Measurements from ENCODE around the gene A1BG.
"Not testable (repeated sequence)": the region's sequence is repeated elsewhere in the genome, so short reads cannot be mapped to it uniquely, and the experiment has no call there.

A1BG gene

DNA sequence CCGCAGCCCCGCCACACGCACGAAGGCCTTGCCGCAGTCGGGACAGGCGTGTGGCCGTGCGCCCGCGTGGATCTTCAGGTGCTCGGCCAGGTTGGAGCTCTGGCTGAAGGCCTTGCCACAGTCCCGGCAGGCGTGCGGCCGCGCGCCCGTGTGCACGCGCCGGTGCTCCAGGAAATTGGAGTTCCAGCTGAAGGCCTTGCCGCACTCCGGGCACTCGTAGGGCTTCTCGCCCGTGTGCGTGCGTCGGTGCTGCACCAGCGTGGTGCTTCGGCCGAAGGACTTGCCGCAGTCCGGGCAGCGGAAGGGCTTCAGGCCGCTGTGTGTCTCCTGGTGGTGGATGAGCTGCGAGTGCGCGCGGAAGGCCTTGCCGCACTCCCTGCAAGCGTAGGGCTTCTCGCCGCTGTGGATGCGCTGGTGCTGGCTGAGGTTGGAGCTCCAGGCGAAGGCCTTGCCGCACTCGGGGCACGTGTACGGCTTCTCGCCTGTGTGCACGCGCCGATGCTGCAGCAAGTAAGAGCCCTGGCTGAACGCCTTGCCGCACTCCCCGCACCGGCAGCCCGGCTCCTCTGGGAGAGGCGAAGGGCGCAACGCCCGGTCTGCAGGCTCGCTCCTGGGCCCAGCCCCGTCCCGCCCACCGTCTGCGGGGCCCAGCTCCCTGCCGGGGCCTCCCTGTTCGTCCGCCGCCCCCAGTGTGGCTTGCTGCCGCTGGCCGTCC lies 3.6 kb upstream of the A1BG start:
- DNase-seq = no peak

DNA sequence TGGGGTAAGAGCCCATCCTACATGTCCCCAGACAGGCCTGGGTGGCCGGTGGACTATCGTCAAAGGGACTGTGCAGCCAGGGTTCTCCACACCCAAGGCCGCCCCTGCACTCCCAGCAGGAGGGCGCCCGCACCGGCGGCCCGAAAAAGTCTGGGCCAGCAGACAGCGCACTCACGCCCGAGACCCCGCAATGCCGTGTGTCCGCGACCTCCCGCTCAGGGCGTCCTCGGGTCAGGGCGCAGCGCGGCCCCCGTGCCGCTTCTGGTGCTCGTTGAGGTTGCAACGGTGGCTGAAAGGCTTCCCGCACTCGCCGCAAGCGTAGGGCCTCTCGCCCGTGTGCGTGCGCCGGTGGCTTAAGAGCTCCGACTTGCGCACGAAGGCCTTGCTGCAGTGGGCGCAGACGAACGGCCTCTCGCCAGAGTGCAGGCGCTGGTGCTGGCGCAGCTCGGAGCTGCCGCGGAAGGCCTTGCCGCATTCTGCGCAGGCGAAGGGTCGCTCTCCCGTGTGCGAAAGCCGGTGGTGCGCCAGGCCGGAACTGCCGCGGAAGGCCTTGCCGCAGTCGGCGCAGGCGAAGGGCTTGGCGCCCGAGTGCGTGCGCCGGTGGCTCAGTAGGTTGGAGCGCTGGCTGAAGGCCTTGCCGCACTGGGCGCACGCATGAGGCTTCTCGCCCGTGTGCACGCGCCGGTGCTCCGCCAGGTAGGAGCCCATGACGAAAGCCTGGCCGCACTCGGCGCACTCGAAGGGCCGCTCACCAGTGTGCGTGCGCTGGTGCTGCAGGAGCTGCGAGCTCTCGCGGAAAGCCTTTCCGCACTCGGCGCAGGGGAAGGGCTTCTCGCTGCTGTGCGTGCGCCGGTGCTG lies 2.8 kb upstream of the A1BG start:
- no peak for DNase-seq

DNA sequence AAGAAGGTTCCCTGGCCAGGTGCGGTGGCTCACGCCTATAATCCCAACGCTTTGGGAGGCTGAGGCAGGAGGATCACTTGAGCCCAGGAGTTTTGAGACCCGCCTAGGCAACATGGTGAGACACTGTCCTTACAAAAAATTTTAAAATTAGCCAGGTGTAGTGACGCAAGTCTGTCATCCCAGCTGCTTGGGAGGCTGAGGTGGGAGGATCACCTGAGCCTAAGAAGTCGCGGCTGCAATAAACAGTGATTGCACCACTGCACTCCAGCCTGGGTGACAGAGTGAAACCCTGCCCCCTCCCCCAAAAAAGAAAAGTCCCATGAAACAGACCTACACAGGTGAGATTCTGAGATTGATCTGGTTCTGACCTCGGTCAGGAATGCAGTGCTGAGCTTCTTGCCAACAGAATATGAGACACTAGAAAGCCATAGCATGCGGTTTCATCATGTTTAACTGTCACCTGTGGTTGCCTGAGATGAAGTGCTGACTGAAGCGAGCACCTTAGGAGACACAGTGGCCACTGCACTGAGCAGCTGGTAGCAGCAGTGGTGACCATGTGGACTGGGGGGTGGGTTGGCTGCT lies 2.0 kb upstream of the A1BG start:
- DNase-seq = no peak

DNA sequence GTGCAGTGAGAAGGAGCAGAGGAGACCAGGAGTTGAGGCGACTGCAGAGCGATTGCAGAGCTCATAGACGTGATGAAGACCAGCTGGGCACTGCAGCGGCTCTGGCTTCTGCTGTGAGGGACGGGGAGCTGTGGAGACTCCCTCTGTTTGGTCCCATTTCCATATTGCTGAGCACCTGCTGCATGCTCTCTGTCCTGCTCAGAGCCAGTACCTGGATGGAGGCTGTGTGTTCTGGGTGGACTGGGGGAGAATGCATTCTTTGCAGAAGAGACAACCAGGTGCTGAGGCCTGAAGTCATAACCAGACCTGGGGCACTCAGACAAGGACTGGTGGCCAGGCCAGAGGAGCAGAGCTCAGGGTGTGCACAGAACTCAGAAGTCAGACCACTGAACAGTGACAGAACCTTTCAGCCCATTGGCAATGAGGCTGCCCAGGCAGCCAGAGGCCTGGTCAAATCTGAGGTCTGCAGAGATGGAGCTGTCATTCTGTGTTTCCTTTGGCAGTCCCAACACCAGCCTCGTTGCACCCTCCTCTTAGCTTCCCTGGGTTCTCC lies 1.3 kb upstream of the A1BG start:
- no peak for DNase-seq

DNA sequence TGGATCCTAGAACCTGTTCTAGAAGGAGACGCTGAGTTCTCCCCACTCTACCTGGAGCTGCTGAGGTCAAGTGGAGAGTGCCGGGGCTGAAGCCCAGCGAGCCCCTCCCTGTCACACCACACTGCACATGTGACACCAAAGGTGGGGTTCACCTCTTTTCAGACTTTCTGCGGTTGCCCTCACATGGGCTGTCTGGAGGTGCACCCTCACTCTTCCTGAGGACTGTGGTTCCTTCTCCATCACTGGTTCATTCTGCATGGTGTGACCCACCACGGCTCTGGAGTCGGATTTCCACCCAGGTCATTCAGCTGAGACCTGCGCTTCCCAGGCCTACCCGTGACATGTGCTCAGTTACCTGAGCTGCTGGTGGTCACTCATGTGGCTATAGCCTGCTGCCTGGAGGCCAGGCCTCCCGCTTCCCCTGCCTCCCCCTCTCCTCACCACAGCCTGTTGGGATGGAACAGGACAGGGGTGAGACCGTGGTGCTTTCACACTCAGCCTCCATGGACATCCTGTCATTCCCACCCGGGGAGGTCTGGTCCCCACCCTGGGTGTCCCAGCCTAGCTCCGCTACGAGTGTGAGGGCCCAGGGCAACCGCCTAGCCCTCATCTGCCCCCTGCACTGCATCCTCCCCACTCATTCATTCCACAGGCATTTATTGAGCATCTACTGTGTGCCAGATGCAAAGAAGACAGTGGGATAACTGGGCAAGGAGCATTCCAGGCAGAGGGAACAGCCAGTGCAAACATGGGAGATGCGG lies 605 bp upstream of the A1BG start:
- no peak for DNase-seq

DNA sequence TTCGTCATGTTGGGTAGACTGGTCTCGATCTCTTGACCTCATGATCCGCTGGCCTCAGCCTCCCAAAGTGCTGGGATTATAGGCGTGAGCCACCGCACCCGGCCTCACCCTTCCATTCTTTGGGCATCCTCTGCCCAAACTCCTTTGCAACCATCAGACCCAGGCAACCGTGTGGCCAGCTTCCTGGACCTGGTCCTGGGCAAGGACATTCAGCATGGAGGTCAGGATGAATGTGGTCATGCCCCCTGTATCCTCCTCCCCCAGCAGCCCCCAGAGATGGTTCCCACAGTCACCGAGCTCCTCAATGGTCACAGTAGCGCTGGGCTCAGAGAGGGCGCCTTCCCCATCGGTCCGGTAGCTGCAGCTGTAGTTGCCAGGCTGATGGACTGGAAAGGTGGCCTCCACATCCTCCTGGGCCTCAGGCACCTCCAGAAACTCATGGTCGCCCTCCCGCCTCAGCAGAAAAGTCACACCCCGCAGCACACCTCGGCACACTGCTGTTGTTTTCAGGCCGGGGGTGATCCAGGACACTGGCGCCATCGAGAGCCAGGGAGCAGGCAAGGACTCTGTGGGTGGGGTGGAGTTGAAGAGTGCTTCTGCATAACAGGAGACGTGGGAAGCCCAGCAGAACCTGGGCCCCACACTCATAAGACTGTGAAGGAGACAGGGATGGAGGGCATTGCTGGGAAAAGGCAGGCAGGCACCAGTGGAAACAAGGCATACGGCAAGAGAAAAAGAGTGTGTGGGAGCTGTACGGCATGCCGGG lies 1.1 kb downstream of the A1BG start:
- no peak for DNase-seq

DNA sequence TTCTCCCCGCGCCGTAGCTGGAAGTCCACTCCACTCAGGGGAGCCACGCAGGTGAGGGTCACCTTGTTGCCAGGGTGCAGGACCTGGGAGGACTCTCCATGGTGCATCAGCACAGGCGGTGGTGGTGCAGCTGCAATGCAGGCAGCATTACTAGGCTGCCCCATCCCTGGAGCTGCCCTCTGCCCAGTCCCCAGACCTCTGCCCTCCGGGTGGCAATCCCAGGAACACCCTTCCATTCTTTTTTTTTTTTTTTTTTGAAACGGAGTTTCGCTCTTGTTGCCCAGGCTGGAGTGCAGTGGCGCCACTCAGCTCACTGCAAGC lies 1.8 kb downstream of the A1BG start:
- DNase-seq = no peak

DNA sequence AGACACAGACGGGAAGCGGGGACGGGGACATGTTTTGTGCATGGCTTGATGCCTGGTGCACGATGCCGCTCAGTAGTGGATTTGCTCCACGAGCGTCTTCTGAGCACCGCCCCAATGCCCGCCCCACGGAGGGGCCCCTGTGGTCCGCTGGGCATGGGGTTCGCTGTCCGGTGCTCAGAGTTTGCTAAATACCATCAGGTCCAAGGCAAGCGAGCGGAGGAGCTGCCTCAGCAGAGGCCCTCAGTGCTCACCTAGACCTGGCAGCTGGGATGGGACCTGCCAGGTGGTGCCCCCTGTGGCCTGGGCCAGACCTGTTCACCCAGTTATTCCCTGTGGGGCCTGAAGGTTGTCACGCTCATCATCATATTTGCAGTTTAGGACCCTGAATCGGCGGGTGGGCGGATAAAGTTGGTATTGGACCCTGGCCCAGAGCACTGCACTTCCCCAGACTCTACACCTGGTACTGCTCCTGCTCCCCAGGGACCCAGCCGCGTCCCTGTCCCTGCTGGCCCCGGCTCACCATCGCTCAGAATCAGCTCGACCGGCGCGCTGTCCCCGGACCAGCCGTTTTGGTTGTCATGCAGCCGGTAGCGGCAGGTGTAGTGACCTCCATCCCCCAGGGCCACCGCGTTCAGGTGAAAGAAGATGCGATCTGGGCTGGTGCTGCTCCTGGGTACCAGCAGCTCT lies 2.3 kb downstream of the A1BG start:
- DNase-seq = no peak

DNA sequence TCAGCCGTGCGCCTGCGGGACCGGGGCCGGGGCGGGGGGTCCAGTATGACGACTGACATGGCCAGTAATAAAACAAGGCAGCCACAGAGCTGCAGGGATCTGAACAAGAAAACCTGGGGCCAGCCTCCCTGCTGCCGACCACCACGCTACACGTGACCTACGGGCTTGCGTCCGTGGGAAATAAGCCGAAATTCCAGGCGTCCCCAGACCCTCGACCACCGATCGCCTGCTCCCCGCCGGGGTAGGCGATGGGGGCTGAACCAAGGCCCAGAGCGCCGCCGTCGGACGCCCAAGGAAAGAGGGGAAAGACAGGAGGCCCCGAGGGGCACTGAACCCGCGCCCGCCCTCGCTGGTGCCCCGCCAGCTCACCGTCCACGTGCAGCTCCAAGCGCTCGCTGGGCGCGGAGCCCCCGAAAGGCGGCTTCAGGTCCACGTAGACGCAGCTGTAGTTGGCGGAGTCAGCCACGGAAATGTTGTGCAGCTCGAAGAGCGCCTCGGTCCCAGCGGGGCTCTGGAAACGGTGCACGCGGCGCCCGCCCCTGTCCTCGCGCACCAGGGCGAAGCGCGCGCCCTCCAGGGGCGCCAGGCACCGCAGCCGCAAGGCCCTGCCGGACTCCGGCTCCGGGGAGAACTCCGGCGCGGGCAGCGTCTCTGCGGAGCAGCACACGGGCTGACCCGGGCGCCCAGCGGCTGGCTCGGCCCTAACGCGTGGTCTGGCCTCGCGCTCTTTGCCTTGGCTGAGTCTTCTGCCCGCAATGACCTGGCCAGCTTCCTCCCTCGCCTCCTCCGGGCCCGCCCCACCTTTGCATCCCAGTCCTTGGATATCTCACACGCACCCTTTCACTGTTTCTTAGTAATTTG lies 3.1 kb downstream of the A1BG start:
- no peak for DNase-seq

DNA sequence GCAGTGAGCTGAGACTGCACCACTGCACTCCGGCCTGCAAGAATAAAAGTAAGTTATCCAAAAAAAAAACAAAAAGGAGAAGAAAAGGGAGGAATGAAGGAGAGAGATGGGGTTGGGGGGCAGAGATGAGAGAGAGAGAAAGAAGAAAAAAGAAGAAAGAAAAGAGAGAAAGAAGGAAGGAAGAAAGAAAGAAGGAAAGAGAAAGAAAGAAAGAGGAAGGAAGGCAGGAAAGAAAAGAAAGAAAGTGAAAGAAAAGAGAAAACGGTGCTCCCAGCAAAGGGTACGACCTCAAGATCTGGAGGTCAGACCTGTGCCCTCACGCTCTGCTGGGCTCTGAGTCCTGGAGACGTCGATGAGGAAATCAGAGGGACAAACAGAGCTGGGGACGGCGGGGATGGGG lies 3.7 kb downstream of the A1BG start:
- DNase-seq = no peak

DNA sequence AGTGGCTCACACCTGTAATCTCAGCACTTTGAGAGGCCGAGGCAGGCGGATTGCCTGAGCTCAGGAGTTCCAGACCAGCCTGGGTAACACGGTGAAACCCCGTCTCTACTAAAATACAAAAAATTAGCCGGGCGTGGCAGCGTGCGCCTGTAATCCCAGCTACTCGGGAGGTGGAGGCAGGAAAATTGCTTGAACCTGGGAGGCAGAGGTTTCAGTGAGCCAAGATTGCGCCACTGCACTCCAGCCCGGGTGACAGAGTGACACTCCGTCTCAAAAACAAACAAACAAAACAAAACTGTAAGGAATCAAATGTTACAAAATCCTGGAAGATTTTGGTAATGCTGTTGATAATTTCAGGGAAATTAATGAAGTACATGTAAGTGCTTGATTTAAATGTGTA lies 5.2 kb downstream of the A1BG start:
- DNase-seq = not testable (repeated sequence)

DNA sequence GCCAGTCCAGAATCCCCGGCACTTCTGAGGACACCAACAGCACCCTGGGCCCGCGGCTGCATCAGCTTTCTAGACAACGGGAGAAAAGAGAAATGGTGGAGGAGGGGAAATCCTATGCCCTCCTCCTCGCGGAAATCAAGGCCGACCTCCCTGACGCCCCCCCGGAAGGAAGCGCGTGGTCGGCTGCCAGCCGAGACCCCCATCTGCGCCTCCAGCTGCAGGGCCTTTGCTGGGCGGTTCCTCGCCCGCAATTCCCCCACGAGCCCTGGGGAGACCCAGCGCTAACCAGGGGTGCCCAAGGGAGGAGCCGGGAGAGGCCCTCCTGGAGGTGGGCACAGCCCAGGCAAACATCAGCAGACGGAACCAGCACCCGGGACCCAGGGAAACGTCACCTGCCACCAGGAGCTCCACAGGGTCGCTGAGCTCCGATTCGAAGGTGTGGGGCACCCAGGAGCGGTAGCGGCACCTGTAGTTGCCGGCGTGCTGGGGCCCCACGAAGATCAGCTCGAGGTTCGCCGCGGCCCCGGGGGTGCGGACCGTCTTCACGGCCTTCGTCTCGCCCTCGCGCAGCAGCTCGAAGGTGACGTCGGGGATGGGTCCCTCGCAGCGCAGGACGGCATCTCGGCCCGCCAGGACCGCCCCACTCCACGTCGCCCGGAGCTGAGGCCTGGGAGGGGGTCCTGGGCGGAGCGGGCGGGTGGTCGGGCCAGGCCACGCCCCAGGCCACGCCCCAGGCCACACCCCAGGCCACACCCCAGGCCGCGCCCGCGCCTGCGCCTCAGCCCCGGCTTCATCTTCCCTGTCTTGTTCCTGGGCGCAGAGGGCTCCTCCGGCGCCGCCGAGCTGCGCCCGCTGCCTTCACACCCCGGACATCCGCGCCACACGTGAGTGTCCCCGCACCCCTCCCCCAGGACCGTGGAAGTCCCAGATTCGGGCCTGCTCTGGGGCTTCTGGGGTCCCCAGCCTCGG lies 6.0 kb downstream of the A1BG start:
- DNase-seq = peak; percentile 71 to 84 (median 82)

DNA sequence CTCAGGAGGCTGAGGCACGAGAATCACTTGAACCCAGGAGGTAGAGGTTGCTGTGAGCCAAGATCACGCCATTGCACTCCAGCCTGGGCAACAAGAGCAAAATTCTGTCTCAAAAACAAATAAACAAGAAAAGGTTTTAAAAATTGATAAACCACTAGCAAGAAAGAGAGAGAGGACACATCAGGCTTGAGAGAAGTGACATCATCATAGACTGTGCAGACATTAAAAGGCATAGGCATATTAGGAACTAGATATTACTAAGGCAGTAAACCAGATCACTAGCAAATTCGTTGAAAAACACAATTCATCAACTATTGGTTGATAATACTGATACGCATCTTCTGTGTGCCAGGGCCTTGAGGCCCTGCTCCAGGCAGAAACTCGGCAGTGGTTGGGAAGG lies 7.7 kb downstream of the A1BG start:
- no peak for DNase-seq

DNA sequence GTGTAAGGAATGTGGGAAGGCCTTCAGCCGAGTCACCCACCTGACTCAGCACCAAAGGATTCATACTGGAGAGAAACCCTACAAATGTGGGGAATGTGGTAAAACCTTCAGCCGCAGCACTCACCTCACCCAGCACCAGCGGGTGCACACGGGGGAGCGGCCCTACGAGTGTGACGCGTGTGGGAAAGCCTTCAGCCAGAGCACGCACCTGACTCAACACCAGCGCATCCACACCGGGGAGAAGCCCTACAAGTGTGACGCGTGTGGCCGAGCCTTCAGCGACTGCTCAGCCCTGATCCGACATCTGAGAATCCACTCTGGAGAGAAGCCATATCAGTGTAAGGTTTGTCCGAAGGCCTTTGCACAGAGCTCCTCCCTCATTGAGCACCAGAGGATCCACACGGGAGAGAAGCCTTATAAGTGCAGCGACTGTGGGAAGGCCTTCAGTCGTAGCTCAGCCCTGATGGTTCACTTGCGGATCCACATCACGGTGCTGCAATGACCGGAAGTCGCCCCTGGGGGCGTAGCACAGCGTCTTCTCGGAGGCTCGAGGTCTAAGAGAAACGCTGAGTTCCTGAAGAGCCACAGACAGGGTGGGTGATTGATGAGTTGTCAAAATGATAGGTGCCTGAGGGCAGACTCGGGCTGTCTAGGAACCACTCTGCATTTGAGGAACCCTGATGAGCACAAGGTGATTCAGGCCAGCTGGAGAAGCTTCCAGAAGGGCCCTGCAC lies 14.3 kb downstream of the A1BG start:
- no peak for DNase-seq

DNA sequence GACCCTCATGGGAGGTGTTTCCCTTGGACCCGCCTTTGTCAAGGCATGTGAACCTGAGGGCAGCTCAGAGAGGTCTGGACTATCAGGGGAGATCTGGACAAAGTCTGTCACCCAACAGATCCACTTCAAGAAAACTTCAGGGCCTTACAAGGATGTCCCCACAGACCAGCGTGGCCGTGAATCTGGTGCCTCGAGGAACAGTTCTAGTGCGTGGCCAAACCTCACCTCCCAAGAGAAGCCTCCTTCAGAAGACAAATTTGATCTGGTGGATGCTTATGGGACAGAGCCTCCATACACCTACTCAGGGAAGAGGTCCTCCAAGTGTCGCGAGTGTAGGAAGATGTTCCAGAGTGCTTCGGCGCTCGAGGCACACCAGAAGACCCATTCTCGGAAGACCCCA lies 15.0 kb downstream of the A1BG start:
- no peak for DNase-seq

DNA sequence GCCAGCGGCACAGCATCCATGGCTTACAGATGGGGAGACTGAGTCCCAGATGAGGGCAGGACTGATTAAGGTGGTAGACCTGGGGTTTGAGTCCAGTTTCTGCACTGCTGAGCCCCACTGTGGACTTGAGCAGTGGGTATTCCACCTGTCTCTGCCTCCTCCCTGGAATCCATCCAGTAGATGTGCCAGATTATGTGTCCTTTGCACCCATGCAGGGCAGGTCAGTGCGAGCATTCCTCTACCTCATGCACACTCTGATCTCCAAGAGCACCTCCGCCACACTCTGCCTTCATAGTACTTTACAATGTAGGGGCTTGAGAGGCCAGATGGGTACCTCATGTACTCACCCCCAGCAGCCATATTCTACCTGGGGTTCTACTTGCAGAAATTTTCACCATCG lies 16.5 kb downstream of the A1BG start:
- DNase-seq = no peak

DNA sequence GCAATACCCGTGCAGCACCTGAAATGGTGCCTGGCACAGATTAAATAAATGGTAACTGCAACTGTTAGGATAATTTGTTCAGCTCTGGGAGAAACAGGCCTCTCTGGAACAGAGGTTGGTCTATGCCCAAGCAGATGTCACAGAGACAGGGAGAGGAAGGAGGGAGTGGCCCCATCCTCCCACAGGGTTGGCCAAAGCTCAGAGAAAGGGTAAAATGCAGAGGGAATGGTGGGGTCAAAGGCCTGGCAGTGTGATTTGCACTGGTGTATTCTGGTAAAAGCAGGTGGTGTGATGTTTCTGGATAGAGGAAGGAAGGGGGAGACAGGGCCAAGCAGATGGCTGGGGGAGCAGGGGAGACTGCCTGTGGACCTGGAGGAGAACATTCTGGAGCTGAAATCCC lies 17.1 kb downstream of the A1BG start:
- DNase-seq = no peak

DNA sequence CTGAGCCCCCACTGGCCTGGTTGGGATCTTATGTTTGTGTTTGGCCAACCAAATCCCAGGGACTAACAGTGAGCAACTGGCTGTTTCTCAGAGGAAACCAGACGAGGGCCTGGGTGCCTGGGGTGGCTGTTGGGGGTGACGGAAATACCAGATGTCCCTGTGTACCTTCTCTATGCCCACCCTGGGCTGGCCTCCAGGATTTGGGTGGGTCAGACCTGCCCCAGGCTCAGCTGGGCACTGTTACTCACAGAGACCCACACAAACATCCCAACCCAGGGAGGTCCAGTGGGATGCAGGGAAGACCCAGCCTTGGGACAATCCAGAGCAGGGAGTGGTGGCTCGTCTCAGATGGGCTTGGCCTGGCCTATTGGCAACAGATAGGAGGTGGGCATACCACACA lies 17.7 kb downstream of the A1BG start:
- DNase-seq = no peak
